Measurements from ENCODE around the gene SRRM2.
"Not testable (repeated sequence)": the region's sequence is repeated elsewhere in the genome, so short reads cannot be mapped to it uniquely, and the experiment has no call there.

SRRM2 gene

GRCh38 chr16:2713985-2714774, 38.3 kb upstream of the SRRM2 start:
- DNase-seq (ENCODE audit: low spot score) (no peak), FAIRE-seq (no peak)

- FAIRE-seq (no peak), DNase-seq (ENCODE audit: low spot score) (no peak)
These were observed 37.4 kb upstream of the SRRM2 start for GRCh38 chr16:2715064-2715463.

GRCh38 chr16:2715519-2715918, 36.9 kb upstream of the SRRM2 start:
- DNase-seq (ENCODE audit: low spot score) = peak; percentile 83
- peak; percentile 71 for FAIRE-seq

GRCh38 chr16:2715966-2716885, 36.2 kb upstream of the SRRM2 start:
- no peak for FAIRE-seq
- no peak for DNase-seq (ENCODE audit: low spot score)

- no peak for FAIRE-seq
- no peak for DNase-seq (ENCODE audit: low spot score)
These were observed 35.5 kb upstream of the SRRM2 start for GRCh38 chr16:2716948-2717347.

GRCh38 chr16:2717383-2718263, 34.8 kb upstream of the SRRM2 start:
- FAIRE-seq (no peak), DNase-seq (ENCODE audit: low spot score) (no peak)

- DNase-seq (ENCODE audit: low spot score) (no peak), FAIRE-seq (no peak)
These were observed 32.9 kb upstream of the SRRM2 start for GRCh38 chr16:2719328-2720063.

- FAIRE-seq (no peak), DNase-seq (ENCODE audit: low spot score) (no peak)
These were observed 32.4 kb upstream of the SRRM2 start, which contains the start of gene PRSS27 for GRCh38 chr16:2720064-2720457. Gene PRSS27 (minus strand): TSS chr16:2720224. CDS start chr16:2720160, 64 bp downstream.

GRCh38 chr16:2720719-2721633, 31.5 kb upstream of the SRRM2 start:
- peak; percentile 94 for DNase-seq (ENCODE audit: low spot score)
- peak; percentile 81 for FAIRE-seq

GRCh38 chr16:2721634-2722173, 30.7 kb upstream of the SRRM2 start:
- not testable (repeated sequence) for FAIRE-seq; DNase-seq (ENCODE audit: low spot score)

- DNase-seq (ENCODE audit: low spot score) = no peak
These were observed 28.3 kb upstream of the SRRM2 start for GRCh38 chr16:2724088-2724676.

GRCh38 chr16:2724816-2725348, 27.6 kb upstream of the SRRM2 start:
- FAIRE-seq = no peak
- no peak for DNase-seq (ENCODE audit: low spot score)

More at GRCh38 chr16:2724088-2724676, 28.3 kb upstream of the SRRM2 start:
- FAIRE-seq = no peak

- DNase-seq (ENCODE audit: low spot score) (no peak), FAIRE-seq (no peak)
These were observed 25.5 kb upstream of the SRRM2 start for GRCh38 chr16:2726923-2727322.

GRCh38 chr16:2728034-2728433, 24.4 kb upstream of the SRRM2 start:
- no peak for DNase-seq (ENCODE audit: low spot score)
- no peak for FAIRE-seq

- DNase-seq (ENCODE audit: low spot score) = no peak
- FAIRE-seq = no peak
These were observed 17.5 kb upstream of the SRRM2 start for GRCh38 chr16:2734844-2735515.

GRCh38 chr16:2736476-2737237, 15.8 kb upstream of the SRRM2 start:
- DNase-seq (ENCODE audit: low spot score) (no peak), FAIRE-seq (no peak)

- DNase-seq (ENCODE audit: low spot score) (no peak), FAIRE-seq (no peak)
These were observed 15.2 kb upstream of the SRRM2 start for GRCh38 chr16:2737238-2737605.
